Fibroblast of lung (primary cell): Measurements from ENCODE around the gene OR2V2.

ENCODE experiments used
- EZH2 ChIP-seq: IDR thresholded peaks from 2 replicates; pipeline ENCODE4 v1.5.1; 2012; ENCODE audit warnings: low read length, control low read depth, mild to moderate bottlenecking; ENCODE audit errors: missing control alignments
- TF ChIP-seq, protein P1 (sequence below), 2 donors: IDR thresholded peaks in 1 of 2; conservative IDR thresholded peaks in 1 of 2; 1 replicate in 1 of 2; 2 replicates in 1 of 2; pipeline ENCODE4 v1.5.1; 2011 to 2012; ENCODE audit warnings: low read length in 2 of 2, control low read depth in 1 of 2, inconsistent platforms in 1 of 2, low read depth in 1 of 2, mild to moderate bottlenecking in 1 of 2

DNA sequence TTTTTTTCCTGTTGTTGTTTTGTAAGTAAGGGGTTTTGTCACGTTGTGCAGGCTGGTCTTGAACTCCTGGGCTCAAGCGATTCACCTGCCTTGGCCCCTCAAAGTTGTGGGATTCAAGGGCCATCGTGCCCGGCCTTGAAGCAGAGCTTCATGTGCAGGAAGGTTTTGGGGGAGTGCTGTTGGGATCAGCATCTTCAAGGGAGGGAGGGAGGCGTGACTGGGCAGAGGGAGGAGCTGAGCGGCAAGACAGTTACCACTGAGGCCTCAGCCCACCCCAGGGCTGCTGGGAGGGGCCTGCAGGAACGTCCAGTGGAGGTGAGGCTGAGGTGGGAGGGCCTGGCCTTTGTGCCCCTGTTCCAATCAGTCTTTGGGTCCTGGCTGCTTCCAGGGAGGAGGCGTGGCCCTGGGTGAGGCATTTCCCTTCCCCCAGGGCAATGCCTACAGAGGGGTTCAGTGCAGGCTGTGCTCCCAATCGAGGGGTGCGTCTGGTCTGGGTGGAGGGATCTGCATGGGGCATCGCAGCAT is 37.8 kb upstream of the OR2V2 start:
- TF ChIP-seq, protein P1, sequence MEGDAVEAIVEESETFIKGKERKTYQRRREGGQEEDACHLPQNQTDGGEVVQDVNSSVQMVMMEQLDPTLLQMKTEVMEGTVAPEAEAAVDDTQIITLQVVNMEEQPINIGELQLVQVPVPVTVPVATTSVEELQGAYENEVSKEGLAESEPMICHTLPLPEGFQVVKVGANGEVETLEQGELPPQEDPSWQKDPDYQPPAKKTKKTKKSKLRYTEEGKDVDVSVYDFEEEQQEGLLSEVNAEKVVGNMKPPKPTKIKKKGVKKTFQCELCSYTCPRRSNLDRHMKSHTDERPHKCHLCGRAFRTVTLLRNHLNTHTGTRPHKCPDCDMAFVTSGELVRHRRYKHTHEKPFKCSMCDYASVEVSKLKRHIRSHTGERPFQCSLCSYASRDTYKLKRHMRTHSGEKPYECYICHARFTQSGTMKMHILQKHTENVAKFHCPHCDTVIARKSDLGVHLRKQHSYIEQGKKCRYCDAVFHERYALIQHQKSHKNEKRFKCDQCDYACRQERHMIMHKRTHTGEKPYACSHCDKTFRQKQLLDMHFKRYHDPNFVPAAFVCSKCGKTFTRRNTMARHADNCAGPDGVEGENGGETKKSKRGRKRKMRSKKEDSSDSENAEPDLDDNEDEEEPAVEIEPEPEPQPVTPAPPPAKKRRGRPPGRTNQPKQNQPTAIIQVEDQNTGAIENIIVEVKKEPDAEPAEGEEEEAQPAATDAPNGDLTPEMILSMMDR (conservative IDR thresholded peaks at IDR 0.05 in 1 of 2, IDR thresholded peaks at IDR 0.05 in 1 of 2; ENCODE audit: low read depth in 1 of 2, low read length in 2 of 2): no peak
- TF ChIP-seq EZH2: no peak
